Mesendoderm (in vitro differentiated cells): ENCODE results near the gene TXNL4A. TPM values are rescaled to one million over a fixed set of nuclear protein-coding genes. Genes with fewer than 3 reads are reported as not detected.

Source experiments
- DNase-seq: peaks from one replicate; pipeline ENCODE4 v3.0.0; 2013
- H2AK5ac ChIP-seq: 2 replicates; pipeline ENCODE4 v1.6.1; 2013; ENCODE audit warnings: low read length, inconsistent platforms
- H2BK120ac ChIP-seq: 2 replicates; pipeline ENCODE4 v1.6.1; 2013; ENCODE audit warnings: low read depth, mild to moderate bottlenecking, low read length, moderate library complexity, mixed read lengths
- H2BK15ac ChIP-seq: replicated peaks from 2 replicates; pipeline ENCODE4 v1.6.1; 2013; ENCODE audit warnings: low read depth, mild to moderate bottlenecking, moderate library complexity
- H2BK5ac ChIP-seq: 2 replicates; pipeline ENCODE4 v1.6.1; 2013; ENCODE audit warnings: low read length, inconsistent platforms
- H3K18ac ChIP-seq: 2 replicates; pipeline ENCODE4 v1.6.1; 2013; ENCODE audit warnings: mild to moderate bottlenecking, low read length, mixed read lengths
- H3K23ac ChIP-seq: one replicate; pipeline ENCODE4 v1.6.1; 2013; ENCODE audit warnings: low read length
- H3K27ac ChIP-seq: 2 replicates; pipeline ENCODE4 v1.5.1; 2013; ENCODE audit warnings: low read depth, mild to moderate bottlenecking, inconsistent platforms, low read length, moderate library complexity
- H3K27me3 ChIP-seq: 2 replicates; pipeline ENCODE4 v1.6.1; 2013; ENCODE audit warnings: low read length, control low read depth, mild to moderate bottlenecking, inconsistent platforms; ENCODE audit not compliant: insufficient read depth, poor library complexity
- H3K36me3 ChIP-seq: 2 replicates; pipeline ENCODE4 v1.6.1; 2013; ENCODE audit warnings: low read length, inconsistent platforms; ENCODE audit not compliant: control insufficient read depth, insufficient read depth
- H3K4ac ChIP-seq: one replicate; pipeline ENCODE4 v1.6.1; 2013; ENCODE audit warnings: low read depth, mild to moderate bottlenecking, low read length, moderate library complexity
- H3K4me1 ChIP-seq: 2 replicates; pipeline ENCODE4 v1.6.1; 2013; ENCODE audit warnings: low read depth, low read length, inconsistent platforms; ENCODE audit not compliant: control insufficient read depth
- H3K4me2 ChIP-seq: 2 replicates; pipeline ENCODE4 v1.6.1; 2013; ENCODE audit warnings: low read length
- H3K4me3 ChIP-seq: 2 replicates; pipeline ENCODE4 v1.5.1; 2013; ENCODE audit warnings: mild to moderate bottlenecking, low read length
- H3K56ac ChIP-seq: one replicate; pipeline ENCODE4 v1.6.1; 2013; ENCODE audit warnings: low read length
- H3K79me1 ChIP-seq: 2 replicates; pipeline ENCODE4 v1.6.1; 2013; ENCODE audit warnings: low read length, inconsistent platforms
- H3K79me2 ChIP-seq: 2 replicates; pipeline ENCODE4 v1.6.1; 2013; ENCODE audit warnings: mild to moderate bottlenecking, low read length; ENCODE audit not compliant: control insufficient read depth, insufficient read depth
- H3K9ac ChIP-seq: 2 replicates; pipeline ENCODE4 v1.6.1; 2013; ENCODE audit warnings: low read length, inconsistent platforms
- H4K5ac ChIP-seq: one replicate; pipeline ENCODE4 v1.6.1; 2013; ENCODE audit warnings: low read length
- H4K8ac ChIP-seq: one replicate; pipeline ENCODE4 v1.6.1; 2013; ENCODE audit warnings: low read depth, mild to moderate bottlenecking, control low read depth, low read length, moderate library complexity
- WGBS: extraction: QIAGEN DNeasy Blood & Tissue Kit; methylation state at CpG from one replicate; pipeline ENCODE4 v1.1.7; 2013; ENCODE audit warnings: low lambda C conversion rate, missing lambda C conversion rate; ENCODE audit not compliant: insufficient coverage; ENCODE audit errors: extremely low coverage; 5-methylcytosine and 5-hydroxymethylcytosine counted together
- polyA plus RNA-seq, 2 experiments: library from polyadenylated mRNA; stranded (reverse); fragments of 200-250 nt; gene quantifications; one replicate each; pipeline ENCODE4 v1.2.3, GENCODE V29; 2013

The TXNL4A gene
- 162 TPM for polyA plus RNA-seq (2013, experiment 1 of 2)
- polyA plus RNA-seq (2013, experiment 2 of 2) = 168 TPM

GRCh38 chr18:79988451-79989194, at the start of gene TXNL4A:
TXNL4A (minus strand) TSS chr18:79988563; CDS start chr18:79988392, 171 bp downstream.
- H3K36me3 ChIP-seq = no peaks in the 10 kb centered on the region
- peak; percentile 87 for DNase-seq

GRCh38 chr18:80037300-80037699, 48.9 kb upstream of the TXNL4A start:
- Histone ChIP-seq H3K4me1 (peaks cover 11% of the 10 kb centered on the region), H3K18ac (no peak overlapping the region), H4K8ac (no peak overlapping the region), H3K27me3 (no peaks in the 10 kb centered on the region), H3K23ac (no peak overlapping the region), H3K4ac (no peak overlapping the region), H2BK15ac (no peak overlapping the region), H3K9ac (no peak overlapping the region), H2BK120ac (no peak overlapping the region), H4K5ac (no peak overlapping the region), H3K36me3 (no peaks in the 10 kb centered on the region), H3K79me1 (peaks cover 14% of the 10 kb centered on the region), H3K56ac (no peak overlapping the region), H3K79me2 (peaks cover 11% of the 10 kb centered on the region), H2AK5ac (no peak overlapping the region), H3K4me2 (no peak overlapping the region), H3K27ac (no peak overlapping the region), H2BK5ac (no peak overlapping the region), H3K4me3 (no peak overlapping the region)
- DNase-seq = no peak
- no CpG with 5 or more reads among the region's 12 CpGs for WGBS

More at GRCh38 chr18:79988451-79989194, at the start of gene TXNL4A:
- Histone ChIP-seq H3K79me1 (peaks cover 3% of the 10 kb centered on the region), H3K4me2 (peak within 1 kb of the TSS; percentile 81), H4K5ac (peak within 1 kb of the TSS; percentile 71), H3K4ac (peak within 1 kb of the TSS; percentile 41), H3K56ac (peak within 1 kb of the TSS; percentile 99), H3K18ac (peak within 1 kb of the TSS; percentile 68), H2BK120ac (no peak within 1 kb of the TSS), H3K79me2 (peaks cover 44% of the 10 kb centered on the region), H3K4me3 (peak within 1 kb of the TSS; percentile 96), H2BK5ac (no peak within 1 kb of the TSS), H2BK15ac (no peak within 1 kb of the TSS), H3K9ac (peak within 1 kb of the TSS; percentile 95), H4K8ac (peak within 1 kb of the TSS; percentile 42), H2AK5ac (no peak within 1 kb of the TSS), H3K23ac (no peak within 1 kb of the TSS), H3K4me1 (no peaks in the 10 kb centered on the region), H3K27me3 (no peaks in the 10 kb centered on the region), H3K27ac (no peak within 1 kb of the TSS)
- WGBS = no CpG with 5 or more reads among the region's 71 CpGs

- H3K9ac ChIP-seq = no peak overlapping the region
- H2BK5ac ChIP-seq = no peak overlapping the region
- no peak overlapping the region for H2BK120ac ChIP-seq
- H2BK15ac ChIP-seq = no peak overlapping the region
- no peaks in the 10 kb centered on the region for H3K36me3 ChIP-seq
- no CpG with 5 or more reads among the region's 7 CpGs for WGBS
- no peak overlapping the region for H3K4me3 ChIP-seq
- H4K5ac ChIP-seq = no peak overlapping the region
- H3K4me1 ChIP-seq = peaks cover 11% of the 10 kb centered on the region
- H3K18ac ChIP-seq = no peak overlapping the region
- no peak overlapping the region for H4K8ac ChIP-seq
- no peak overlapping the region for H3K27ac ChIP-seq
- H3K27me3 ChIP-seq = no peaks in the 10 kb centered on the region
- H3K23ac ChIP-seq = no peak overlapping the region
- peaks cover 11% of the 10 kb centered on the region for H3K79me2 ChIP-seq
- DNase-seq = no peak
- H3K4me2 ChIP-seq = no peak overlapping the region
- peaks cover 14% of the 10 kb centered on the region for H3K79me1 ChIP-seq
- H2AK5ac ChIP-seq = no peak overlapping the region
- no peak overlapping the region for H3K4ac ChIP-seq
- H3K56ac ChIP-seq = no peak overlapping the region
These were observed 47.6 kb upstream of the TXNL4A start for GRCh38 chr18:80035997-80036396.

- Histone ChIP-seq H3K27me3 (no peaks in the 10 kb centered on the region), H4K5ac (no peak overlapping the region), H3K4me3 (peak overlapping the region; percentile 78), H3K9ac (peak overlapping the region; percentile 86), H3K36me3 (no peaks in the 10 kb centered on the region), H3K27ac (peak overlapping the region; percentile 83), H3K56ac (peak overlapping the region; percentile 89), H3K4me1 (peaks cover 11% of the 10 kb centered on the region), H2AK5ac (no peak overlapping the region), H3K4me2 (peak overlapping the region; percentile 94), H2BK15ac (no peak overlapping the region), H3K23ac (peak overlapping the region; percentile 29), H4K8ac (no peak overlapping the region), H3K79me1 (peaks cover 14% of the 10 kb centered on the region), H2BK120ac (no peak overlapping the region), H2BK5ac (no peak overlapping the region), H3K18ac (no peak overlapping the region), H3K4ac (no peak overlapping the region), H3K79me2 (peaks cover 11% of the 10 kb centered on the region)
- no peak for DNase-seq
- no CpG with 5 or more reads among the region's 8 CpGs for WGBS
These were observed 46.6 kb upstream of the TXNL4A start for GRCh38 chr18:80034852-80035406.

GRCh38 chr18:80034068-80034851, 45.9 kb upstream of the TXNL4A start, which contains the start of gene RBFA:
RBFA (plus strand) TSS chr18:80034434; CDS start chr18:80034496, 62 bp downstream.
- Histone ChIP-seq H2AK5ac (peak within 1 kb of the TSS; percentile 29), H2BK5ac (no peak within 1 kb of the TSS), H2BK120ac (no peak within 1 kb of the TSS), H3K79me2 (peaks cover 11% of the 10 kb centered on the region), H3K79me1 (peaks cover 14% of the 10 kb centered on the region), H3K9ac (peak within 1 kb of the TSS; percentile 86), H3K4me1 (peaks cover 11% of the 10 kb centered on the region), H3K4me3 (peak within 1 kb of the TSS; percentile 78), H3K18ac (no peak within 1 kb of the TSS), H2BK15ac (no peak within 1 kb of the TSS), H3K36me3 (no peaks in the 10 kb centered on the region), H4K5ac (no peak within 1 kb of the TSS), H3K27ac (peak within 1 kb of the TSS; percentile 83), H3K4ac (no peak within 1 kb of the TSS), H3K23ac (peak within 1 kb of the TSS; percentile 66), H3K4me2 (peak within 1 kb of the TSS; percentile 94), H4K8ac (no peak within 1 kb of the TSS), H3K27me3 (no peaks in the 10 kb centered on the region), H3K56ac (peak within 1 kb of the TSS; percentile 93)
- peak; percentile 97 for DNase-seq
- WGBS = no CpG with 5 or more reads among the region's 99 CpGs
